ENCODE measurements around the gene SGIP1. TPM values are rescaled to one million over a fixed set of nuclear protein-coding genes. Genes with fewer than 3 reads are reported as not detected.

The SGIP1 gene
- total RNA-seq, 2 donors from 2014 or later = 1.3 to 6.2 TPM

DNA sequence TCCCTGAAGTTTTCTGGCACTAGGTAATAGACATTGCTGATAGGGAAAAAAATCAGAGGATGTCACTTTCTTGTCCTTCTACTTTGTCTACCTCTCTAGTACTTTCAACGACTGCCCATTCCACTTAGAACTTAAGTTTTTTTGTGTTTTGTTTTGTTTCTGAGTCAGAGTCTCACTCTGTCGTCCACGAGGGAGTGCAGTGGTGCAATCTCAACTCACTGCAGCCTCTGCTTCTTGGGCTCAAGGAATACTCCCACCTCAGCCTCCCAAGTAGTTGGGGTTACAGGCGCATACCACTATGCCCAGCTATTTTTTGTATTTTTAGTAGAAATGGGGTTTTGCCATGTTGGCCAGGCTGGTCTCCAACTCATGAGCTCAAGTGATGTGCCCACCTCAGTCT is 79.2 kb downstream of the SGIP1 start:
- TF ChIP-seq, protein P1, sequence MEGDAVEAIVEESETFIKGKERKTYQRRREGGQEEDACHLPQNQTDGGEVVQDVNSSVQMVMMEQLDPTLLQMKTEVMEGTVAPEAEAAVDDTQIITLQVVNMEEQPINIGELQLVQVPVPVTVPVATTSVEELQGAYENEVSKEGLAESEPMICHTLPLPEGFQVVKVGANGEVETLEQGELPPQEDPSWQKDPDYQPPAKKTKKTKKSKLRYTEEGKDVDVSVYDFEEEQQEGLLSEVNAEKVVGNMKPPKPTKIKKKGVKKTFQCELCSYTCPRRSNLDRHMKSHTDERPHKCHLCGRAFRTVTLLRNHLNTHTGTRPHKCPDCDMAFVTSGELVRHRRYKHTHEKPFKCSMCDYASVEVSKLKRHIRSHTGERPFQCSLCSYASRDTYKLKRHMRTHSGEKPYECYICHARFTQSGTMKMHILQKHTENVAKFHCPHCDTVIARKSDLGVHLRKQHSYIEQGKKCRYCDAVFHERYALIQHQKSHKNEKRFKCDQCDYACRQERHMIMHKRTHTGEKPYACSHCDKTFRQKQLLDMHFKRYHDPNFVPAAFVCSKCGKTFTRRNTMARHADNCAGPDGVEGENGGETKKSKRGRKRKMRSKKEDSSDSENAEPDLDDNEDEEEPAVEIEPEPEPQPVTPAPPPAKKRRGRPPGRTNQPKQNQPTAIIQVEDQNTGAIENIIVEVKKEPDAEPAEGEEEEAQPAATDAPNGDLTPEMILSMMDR (IDR thresholded peaks at IDR 0.05) = no peak
- Histone ChIP-seq H3K36me3 (no peaks in the 10 kb centered on the region), H3K9me3 (no peaks in the 10 kb centered on the region), H3K4me1 (no peaks in the 10 kb centered on the region), H3K27ac (no peak overlapping the region), H3K27me3 (no peaks in the 10 kb centered on the region), H3K4me3 (no peak overlapping the region)
- DNase-seq (ENCODE audit: low spot score) = no peak

DNA sequence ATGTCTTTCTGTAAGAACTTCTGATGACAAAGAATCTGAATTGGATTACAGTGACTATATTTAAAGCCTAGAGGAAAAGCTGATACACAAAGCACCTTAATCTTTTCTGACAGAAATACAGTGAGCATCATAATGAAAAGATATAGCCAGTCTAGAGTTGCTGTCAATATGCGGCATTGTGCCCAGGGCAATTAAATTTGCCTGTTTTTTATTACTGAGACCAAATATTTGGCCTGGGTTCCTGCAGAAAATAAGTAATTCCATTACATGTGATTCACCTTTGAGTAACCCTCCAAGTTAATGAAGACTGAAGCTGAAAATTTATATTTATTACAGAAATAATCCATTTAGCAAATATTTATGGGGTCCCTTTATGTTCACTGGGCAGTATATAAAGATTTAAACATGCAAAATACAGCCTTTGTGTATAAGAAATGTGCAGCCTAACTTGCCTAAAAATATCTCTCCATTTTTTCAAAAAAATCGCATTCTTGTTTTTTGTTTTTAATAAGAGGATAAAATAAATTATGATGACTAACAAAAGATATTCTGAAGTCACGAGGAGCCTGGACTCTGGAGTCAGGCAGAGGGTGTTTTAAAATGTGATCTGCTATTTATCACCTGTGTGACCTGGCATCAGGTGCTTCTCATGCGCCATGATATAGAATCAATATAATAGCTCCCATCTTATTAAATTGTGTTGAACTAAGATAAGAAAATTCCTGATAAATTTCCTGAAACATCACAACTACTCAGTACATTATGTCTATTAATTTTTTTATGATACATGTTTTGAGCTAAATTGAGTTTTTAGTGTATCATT is 83.6 kb downstream of the SGIP1 start:
- Histone ChIP-seq H3K36me3 (no peaks in the 10 kb centered on the region), H3K27ac (no peak overlapping the region), H3K27me3 (no peaks in the 10 kb centered on the region), H3K9me3 (no peaks in the 10 kb centered on the region), H3K4me3 (no peak overlapping the region), H3K4me1 (no peaks in the 10 kb centered on the region)
- no peak for DNase-seq (ENCODE audit: low spot score)
- TF ChIP-seq, protein P1 (IDR thresholded peaks at IDR 0.05) = no peak

DNA sequence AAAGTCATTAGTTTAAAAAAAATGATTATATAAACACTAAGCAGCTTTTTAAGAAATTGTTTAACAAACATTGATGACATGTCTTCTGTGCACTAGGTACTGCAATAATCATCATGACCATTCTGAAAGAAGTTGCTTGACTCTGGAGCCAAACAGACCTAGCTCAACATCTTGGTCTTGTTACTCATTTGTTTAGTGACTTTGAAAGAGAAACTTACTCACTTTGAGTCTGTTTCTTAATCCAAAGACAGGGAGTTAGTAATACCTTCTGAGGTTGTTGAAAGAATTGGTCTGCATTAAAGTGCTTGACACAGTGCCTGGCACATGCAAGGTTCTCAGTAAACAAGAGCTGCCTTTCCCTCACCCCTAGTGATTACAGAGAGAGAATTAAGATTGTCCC is 84.4 kb downstream of the SGIP1 start:
- TF ChIP-seq, protein P1 (IDR thresholded peaks at IDR 0.05) = no peak

DNA sequence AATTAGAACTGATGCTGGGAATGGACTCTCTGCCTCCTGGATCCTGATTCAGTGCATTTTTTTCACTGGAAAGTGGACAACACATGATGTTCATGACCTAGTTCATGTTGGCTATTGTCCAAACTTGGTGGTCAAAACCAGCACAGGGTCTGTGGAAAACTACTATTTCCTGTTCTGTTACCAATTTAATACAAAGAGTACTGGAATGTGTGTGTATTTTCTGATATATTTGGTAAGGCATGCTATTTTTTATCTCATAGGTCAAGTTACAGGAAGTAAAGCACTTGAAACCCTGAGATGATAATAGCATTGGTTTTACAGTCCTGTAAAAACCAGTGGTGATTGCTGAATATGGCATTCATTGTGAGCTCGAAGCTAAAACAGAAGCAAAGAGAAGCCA is 89.9 kb downstream of the SGIP1 start:
- Histone ChIP-seq H3K9me3 (no peaks in the 10 kb centered on the region), H3K4me1 (no peaks in the 10 kb centered on the region), H3K4me3 (no peak overlapping the region), H3K27me3 (no peaks in the 10 kb centered on the region), H3K27ac (peak overlapping the region in 1 of 2 donors; percentile 26), H3K36me3 (no peaks in the 10 kb centered on the region)
- TF ChIP-seq, protein P1 (IDR thresholded peaks at IDR 0.05) = no peak
- no peak for DNase-seq (ENCODE audit: low spot score)

More for the DNA sequence above, 84.4 kb downstream of the SGIP1 start:
- Histone ChIP-seq H3K4me1 (no peaks in the 10 kb centered on the region), H3K4me3 (no peak overlapping the region), H3K9me3 (no peaks in the 10 kb centered on the region), H3K36me3 (no peaks in the 10 kb centered on the region), H3K27ac (no peak overlapping the region), H3K27me3 (no peaks in the 10 kb centered on the region)
- DNase-seq (ENCODE audit: low spot score) = no peak

DNA sequence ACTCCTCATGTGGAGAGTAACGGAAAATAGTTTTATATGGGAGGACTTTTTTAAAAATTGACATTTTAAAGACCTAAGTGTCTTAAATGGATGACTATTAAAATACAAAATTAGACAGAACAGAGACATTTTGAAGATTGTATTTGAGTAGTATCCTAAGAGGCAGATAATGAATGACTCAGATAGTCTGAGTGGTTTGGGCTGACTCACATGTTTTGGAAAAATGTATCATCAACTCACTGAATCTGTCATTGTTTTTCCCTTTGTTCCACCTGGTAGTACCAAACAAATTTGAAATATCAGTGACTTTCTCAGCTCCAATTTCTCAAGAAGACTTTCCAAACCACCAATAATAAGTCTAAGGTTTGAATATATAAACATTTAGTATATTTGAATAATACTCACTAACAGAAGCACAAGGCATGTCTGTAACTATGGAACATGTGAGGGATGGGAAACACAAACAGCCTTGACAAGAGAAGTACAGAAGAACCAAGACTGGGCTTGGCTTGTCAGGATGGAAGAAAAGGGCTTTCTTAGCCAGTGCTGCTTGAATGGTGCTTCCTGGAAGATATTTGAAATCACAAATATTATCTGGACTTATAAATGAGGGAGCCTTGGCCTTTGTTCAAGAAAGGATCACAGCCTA is 90.6 kb downstream of the SGIP1 start:
- Histone ChIP-seq H3K27ac (peak overlapping the region in 1 of 2 donors; percentile 27), H3K36me3 (no peaks in the 10 kb centered on the region), H3K4me3 (no peak overlapping the region), H3K4me1 (no peaks in the 10 kb centered on the region), H3K27me3 (no peaks in the 10 kb centered on the region), H3K9me3 (no peaks in the 10 kb centered on the region)
- TF ChIP-seq, protein P1 (IDR thresholded peaks at IDR 0.05) = no peak
- no peak for DNase-seq (ENCODE audit: low spot score)
